Measurements from ENCODE around the gene CD109.
"Not testable (repeated sequence)": the region's sequence is repeated elsewhere in the genome, so short reads cannot be mapped to it uniquely, and the experiment has no call there.

CD109 gene

DNA sequence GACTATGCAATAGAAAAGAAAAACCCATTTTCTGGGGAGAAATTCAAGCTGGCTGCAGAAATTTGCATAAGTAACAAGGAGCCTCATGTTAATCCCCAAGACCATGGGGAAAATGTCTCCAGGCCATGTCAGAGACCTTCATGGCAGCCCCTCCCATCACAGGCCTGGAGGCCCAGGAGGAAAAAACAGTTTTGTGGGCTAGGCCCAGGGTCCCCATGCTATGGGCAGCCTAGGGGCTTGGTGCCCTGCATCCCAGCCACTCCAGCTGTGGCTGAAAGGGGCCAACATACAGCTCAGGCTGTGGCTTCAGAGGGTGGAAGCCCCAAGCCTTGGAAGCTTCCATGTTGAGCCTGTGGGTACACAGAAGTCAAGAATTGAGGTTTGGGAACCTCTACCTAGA, 148.7 kb downstream of the CD109 start:
- in situ Hi-C loops (cut with MboI; ENCODE audit: low sequenced_read_pairs), result not testable (repeated sequence)

DNA sequence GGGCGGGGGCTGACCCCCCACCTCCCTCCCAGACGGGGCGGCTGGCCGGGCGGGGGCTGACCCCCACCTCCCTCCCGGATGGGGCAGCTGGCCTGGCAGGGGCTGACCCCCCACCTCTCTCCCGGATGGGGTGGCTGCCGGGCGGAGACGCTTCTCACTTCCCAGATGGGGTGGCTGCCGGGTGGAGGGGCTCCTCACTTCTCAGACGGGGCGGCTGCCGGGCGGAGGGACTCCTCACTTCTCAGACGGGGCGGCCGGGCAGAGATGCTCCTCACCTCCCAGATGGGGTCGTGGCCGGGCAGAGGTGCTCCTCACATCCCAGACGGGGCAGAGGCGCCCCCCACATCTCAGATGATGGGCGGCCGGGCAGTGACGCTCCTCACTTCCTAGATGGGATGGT, 155.0 kb downstream of the CD109 start:
- in situ Hi-C loops (cut with MboI; ENCODE audit: low sequenced_read_pairs), result loop anchor here (25.0 kb wide), 1 partner anchor 1361 kb away; the partner anchor contains the start of gene COL12A1

DNA sequence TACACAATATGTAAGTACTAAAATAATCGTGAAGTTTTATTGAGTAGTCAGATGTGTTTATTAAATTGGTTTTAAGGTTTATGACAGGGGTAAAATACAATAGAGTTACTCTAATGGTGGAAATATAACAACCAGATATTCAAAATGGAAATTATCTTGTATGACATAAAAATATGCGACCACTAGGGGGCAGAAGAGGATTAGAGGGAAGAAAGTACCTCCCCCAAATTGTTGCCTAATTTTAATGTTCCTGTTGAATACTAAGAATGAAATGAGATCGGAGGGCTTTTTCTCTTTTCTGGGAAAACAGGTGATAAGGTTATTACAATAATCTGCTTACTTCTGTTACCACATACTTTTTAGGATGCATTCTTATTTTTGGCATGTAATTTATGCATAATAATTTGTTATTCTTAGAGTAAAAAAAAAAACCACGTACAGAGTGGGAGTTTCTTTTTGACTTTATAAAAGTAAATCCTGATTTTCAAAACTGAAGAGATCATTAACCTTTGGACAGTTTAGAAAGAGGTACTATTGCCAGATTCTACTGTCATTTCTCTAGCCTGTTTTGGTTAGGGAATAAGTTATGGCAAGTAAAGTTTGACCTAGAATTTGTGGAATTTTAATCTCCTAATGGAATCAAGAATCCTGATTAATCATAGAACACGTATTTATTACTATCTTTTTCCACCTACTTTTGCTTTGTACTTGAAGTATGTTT, 159.2 kb downstream of the CD109 start:
- in situ Hi-C loops (cut with MboI; ENCODE audit: low sequenced_read_pairs), result loop anchor here (25.0 kb wide), 1 partner anchor 1357 kb away; the partner anchor contains the start of gene COL12A1

DNA sequence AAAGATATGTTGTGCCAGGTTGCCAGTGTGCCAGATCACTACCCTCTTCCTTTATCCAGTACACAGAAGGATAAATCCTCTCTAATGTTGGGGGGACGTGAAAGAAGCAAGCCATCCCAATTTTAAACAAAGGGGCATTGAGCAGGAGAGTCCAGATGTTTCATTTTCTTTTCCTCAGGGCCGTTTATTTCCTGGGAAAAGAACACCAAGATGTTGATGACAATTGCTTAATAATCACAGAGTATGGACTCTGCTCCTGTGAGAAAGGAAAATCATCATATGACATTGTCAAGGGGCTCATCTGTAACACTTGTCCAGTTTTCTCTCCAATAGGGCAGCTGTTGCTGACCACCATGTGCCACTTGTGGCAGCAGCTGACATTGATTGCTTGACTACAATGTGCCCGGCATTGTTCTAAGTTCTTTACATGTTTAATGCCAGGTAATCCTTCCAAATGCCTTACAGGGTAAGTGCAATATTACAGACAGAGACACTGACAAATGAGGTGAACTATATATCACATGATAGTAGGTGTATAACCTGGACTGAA, 161.4 kb downstream of the CD109 start:
- in situ Hi-C loops (cut with MboI; ENCODE audit: low sequenced_read_pairs), result loop anchor here (25.0 kb wide), 1 partner anchor 1355 kb away; the partner anchor contains the start of gene COL12A1

DNA sequence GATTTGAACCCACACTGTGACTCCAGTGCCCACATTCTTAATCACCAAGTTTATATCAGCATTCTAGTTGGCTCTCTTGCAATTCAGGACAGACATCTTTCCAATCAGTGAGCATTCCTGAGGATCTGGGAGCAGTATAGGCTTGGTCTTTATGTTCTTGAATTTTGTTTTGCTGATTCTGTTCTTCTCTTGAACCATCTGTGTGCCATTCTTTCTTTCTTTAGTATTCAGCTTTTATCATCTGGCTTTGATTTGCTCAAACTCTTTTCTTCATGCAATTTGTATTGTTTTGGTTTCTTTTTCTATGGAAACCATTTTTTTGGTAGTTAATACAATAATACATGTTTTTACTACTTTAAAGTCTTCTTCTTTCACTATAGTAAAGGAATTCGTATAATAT, 162.4 kb downstream of the CD109 start:
- in situ Hi-C loops (cut with MboI; ENCODE audit: low sequenced_read_pairs), result loop anchor here (25.0 kb wide), 1 partner anchor 1354 kb away; the partner anchor contains the start of gene COL12A1

DNA sequence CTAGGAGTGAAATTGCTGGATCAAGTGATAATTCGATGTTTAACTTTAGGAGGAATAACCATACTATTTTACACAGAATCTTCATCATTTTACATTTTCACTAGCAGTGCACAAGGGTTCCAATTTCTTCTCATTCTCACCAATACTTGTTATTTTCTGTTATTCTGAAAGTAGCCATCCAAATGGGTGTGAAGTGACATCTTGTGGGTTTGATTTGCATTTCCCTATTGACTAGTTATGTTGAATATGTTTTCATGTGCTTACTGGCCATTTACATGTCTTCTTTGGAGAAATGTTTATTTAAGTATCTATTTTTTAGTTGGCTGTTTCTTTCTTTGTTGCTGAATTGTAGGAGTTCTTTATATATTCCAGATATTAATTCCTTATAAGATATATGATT, 164.3 kb downstream of the CD109 start:
- in situ Hi-C loops (cut with MboI; ENCODE audit: low sequenced_read_pairs), result loop anchor here (25.0 kb wide), 1 partner anchor 1352 kb away; the partner anchor contains the start of gene COL12A1

DNA sequence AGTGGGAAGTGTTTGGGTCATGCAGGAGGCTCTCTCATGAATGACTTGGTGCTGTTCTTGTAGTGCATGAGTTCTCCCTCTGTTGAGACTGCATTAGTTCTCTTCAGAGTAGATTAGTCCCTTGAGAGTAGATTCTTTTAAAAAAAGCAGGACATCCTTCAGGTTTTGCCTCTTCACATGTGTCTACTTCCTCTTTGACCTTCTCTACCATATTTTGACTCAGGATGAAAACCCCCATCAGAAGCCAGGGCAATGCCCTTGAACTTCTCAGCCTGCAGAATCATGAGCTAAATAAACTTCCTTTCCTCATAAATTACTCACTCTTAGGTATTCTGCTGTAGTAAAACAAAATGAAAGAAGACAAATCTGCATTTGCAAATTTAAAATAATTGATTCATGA, 170.3 kb downstream of the CD109 start:
- in situ Hi-C loops (cut with MboI; ENCODE audit: low sequenced_read_pairs), result loop anchor here (25.0 kb wide), 1 partner anchor 1346 kb away; the partner anchor contains the start of gene COL12A1

DNA sequence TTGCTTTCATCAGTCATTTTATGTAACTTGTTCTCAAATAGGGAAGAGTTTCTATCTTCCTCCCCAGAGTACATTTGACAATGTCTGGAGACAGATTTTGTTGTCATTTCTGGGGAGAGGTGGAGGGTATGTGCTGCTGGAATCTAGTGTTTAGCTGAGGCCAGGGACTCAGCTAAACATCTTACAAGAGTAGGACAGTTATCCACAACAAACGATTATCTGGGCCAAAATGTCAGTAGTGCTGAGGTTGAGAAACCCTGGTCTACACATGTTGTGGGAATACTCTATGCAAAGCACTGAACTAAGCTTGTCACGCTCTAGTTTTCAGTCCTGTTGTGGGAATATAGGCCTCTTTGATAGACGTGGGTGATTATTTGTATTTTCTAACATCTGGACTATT, 171.4 kb downstream of the CD109 start:
- in situ Hi-C loops (cut with MboI; ENCODE audit: low sequenced_read_pairs), result loop anchor here (25.0 kb wide), 1 partner anchor 1345 kb away; the partner anchor contains the start of gene COL12A1

DNA sequence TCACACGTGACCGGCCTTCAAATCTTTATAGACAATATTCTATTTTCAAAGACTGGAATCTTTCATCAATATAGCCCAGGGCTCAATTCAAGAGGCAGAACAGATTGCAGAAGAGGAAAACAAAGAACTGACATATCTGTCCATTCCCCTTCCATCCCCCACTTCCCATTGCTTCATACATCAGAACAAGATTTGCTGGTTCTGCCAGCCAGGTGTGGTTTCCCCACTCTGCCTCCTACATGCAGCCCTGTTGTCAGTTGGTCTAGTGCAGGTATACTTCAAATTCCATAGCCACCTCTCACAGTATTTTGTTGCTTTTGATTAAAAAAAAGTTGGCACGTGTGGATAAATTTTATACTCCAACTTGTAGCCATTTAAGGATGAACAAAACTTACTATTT, 174.9 kb downstream of the CD109 start:
- in situ Hi-C loops (cut with MboI; ENCODE audit: low sequenced_read_pairs), result loop anchor here (25.0 kb wide), 1 partner anchor 1341 kb away; the partner anchor contains the start of gene COL12A1

DNA sequence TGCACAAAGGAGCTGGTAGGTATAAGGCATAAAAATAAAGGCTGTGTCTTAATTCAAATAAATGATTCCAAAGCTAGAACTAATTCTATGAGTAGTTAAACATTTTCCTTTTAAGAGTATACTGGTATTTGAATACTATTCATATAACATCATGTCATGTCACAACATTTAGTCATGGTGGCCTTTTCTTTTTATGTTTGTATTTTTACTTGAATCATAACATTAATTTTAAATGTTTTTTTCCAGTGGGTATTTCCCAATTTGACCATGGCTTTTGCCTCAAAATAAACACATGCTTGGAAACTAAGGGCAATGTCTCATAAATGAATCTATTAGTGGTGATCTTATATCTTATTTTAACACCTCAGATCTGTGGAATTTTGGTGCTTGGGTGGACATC, 177.1 kb downstream of the CD109 start:
- in situ Hi-C loops (cut with MboI; ENCODE audit: low sequenced_read_pairs), result loop anchor here (25.0 kb wide), 1 partner anchor 1339 kb away; the partner anchor contains the start of gene COL12A1

All from HL-60/S4 treated with retinoic acid at 250 ng/mL for 4 days and 3 days (cell line).